HCT116 (cell line): ENCODE results near the gene NDUFA8. TPM values are rescaled to one million over a fixed set of nuclear protein-coding genes. Genes with fewer than 3 reads are reported as not detected.

Source experiments
- ATAC-seq: fragments of 200-7000 bp; cut with Tn5 transposase; 2 replicates; pipeline ENCODE4 v1.9.1; 2020; ENCODE audit warnings: mild to moderate bottlenecking, moderate library complexity
- BruUV-seq: library from RNA; stranded (reverse); fragments of 400-500 nt; replicated peaks from 2 replicates; lab custom pipeline; 2021; lab: Mats Ljungman, UMichigan
- CTCF ChIA-PET: fragments of 300-600 bp; sonication (Branson Sonifier 250); formaldehyde crosslinking; loops from one replicate; lab custom pipeline; 2021; ENCODE audit warnings: antibody characterized with exemption; lab: Charles Lee
- POLR2A ChIA-PET: fragments of 300-600, 350-600 bp; sonication (Branson Sonifier 250); formaldehyde crosslinking; loops from one replicate; lab custom pipeline; 2021; ENCODE audit warnings: antibody characterized with exemption; lab: Charles Lee
- RAD21 ChIA-PET, 2 experiments: fragments of 300-600 bp; sonication (Branson Sonifier 250); formaldehyde crosslinking; loops; one replicate each; lab custom pipeline; 2023; ENCODE audit warnings: low total read pairs in 2 of 2; ENCODE audit not compliant: uncharacterized antibody in 2 of 2, unreplicated experiment in 2 of 2, low non-redundant PET in 1 of 2; lab: Charles Lee
- DNase-seq: peaks from one replicate; pipeline ENCODE4 v3.0.0-alpha.2; 2010; ENCODE audit warnings: low read depth, low spot score
- H2AFZ ChIP-seq: fragments of 200-600 bp; shearing (Covaris generic), sonication (generic); 2 replicates; pipeline ENCODE4 v1.6.1; 2017; ENCODE audit warnings: low read depth, mixed run types, mixed read lengths, antibody characterized with exemption, low read length; ENCODE audit not compliant: poor library complexity, severe bottlenecking
- H3K27ac ChIP-seq: 2 replicates; pipeline ENCODE4 v1.5.1; 2012; ENCODE audit warnings: low read depth, low read length
- H3K27me3 ChIP-seq: fragments of 200-600 bp; sonication (generic); 2 replicates; pipeline ENCODE4 v1.6.1; 2016; ENCODE audit warnings: mixed run types, low read length, mixed read lengths; ENCODE audit not compliant: insufficient read depth
- H3K36me3 ChIP-seq, 2 experiments: fragments of 200-500 bp in 1 of 2; fragments of 200-600 bp in 1 of 2; sonication (Bioruptor generic) in 1 of 2; sonication (generic) in 1 of 2; 2 replicates each; pipeline versions ENCODE4 v1.5.1 to v1.6.1; 2014 to 2016; ENCODE audit warnings: low read length in 2 of 2, inconsistent platforms in 1 of 2, mixed read lengths in 1 of 2, mixed run types in 1 of 2; ENCODE audit not compliant: insufficient read depth in 2 of 2, control insufficient read depth in 1 of 2
- H3K4me1 ChIP-seq, 2 experiments: fragments of 200-600 bp in 1 of 2; sonication (generic) in 1 of 2; 2 replicates each; pipeline versions ENCODE4 v1.5.1 to v1.6.1; 2012 to 2017; ENCODE audit warnings: low read length in 2 of 2, inconsistent platforms in 1 of 2, mild to moderate bottlenecking in 1 of 2, mixed read lengths in 1 of 2, mixed run types in 1 of 2, moderate library complexity in 1 of 2; ENCODE audit not compliant: insufficient read depth in 2 of 2, control insufficient read depth in 1 of 2
- H3K4me2 ChIP-seq: fragments of 200-600 bp; sonication (generic); 2 replicates; pipeline ENCODE4 v1.6.1; 2017; ENCODE audit warnings: mixed run types, low read length, mixed read lengths
- H3K4me3 ChIP-seq, 2 experiments: fragments of 200-600 bp in 1 of 2; sonication (generic) in 1 of 2; replicated peaks in 1 of 2; 2 replicates each; pipeline ENCODE4 v1.5.1; 2011 to 2016; ENCODE audit warnings: low read length in 2 of 2, control low read depth in 1 of 2, low read depth in 1 of 2, mild to moderate bottlenecking in 1 of 2, mixed read lengths in 1 of 2, mixed run types in 1 of 2
- H3K79me2 ChIP-seq: fragments of 200-600 bp; sonication (generic); 2 replicates; pipeline ENCODE4 v1.6.1; 2017; ENCODE audit warnings: mild to moderate bottlenecking, mixed run types, low read length, moderate library complexity, mixed read lengths; ENCODE audit not compliant: insufficient read depth
- H3K9ac ChIP-seq: fragments of 200-600 bp; sonication (generic); 2 replicates; pipeline ENCODE4 v1.6.1; 2016; ENCODE audit warnings: low read length, mixed read lengths
- H3K9me2 ChIP-seq: fragments of 200-600 bp; sonication (generic), shearing (Covaris generic); 2 replicates; pipeline ENCODE4 v1.6.1; 2017; ENCODE audit warnings: mixed run types, mild to moderate bottlenecking, moderate library complexity; ENCODE audit not compliant: insufficient read depth
- H3K9me3 ChIP-seq, 2 experiments: fragments of 200-500 bp in 1 of 2; fragments of 200-600 bp in 1 of 2; sonication (Bioruptor generic) in 1 of 2; sonication (generic) in 1 of 2; 2 replicates each; pipeline ENCODE4 v1.6.1; 2014 to 2017; ENCODE audit warnings: low read length in 2 of 2, mixed read lengths in 2 of 2, inconsistent platforms in 1 of 2, low read depth in 1 of 2, mild to moderate bottlenecking in 1 of 2, mixed run types in 1 of 2, moderate library complexity in 1 of 2; ENCODE audit not compliant: control insufficient read depth in 1 of 2, insufficient read depth in 1 of 2
- H4K20me1 ChIP-seq: fragments of 200-600 bp; sonication (generic), shearing (Covaris generic); 2 replicates; pipeline ENCODE4 v1.6.1; 2017; ENCODE audit warnings: mixed run types, mild to moderate bottlenecking, moderate library complexity; ENCODE audit not compliant: insufficient read depth
- CEBPB ChIP-seq: IDR thresholded peaks from 2 replicates; pipeline ENCODE4 v1.6.1; 2012; ENCODE audit warnings: low read depth
- ELF1 ChIP-seq: IDR thresholded peaks from 2 replicates; pipeline ENCODE4 v1.6.1; 2012; ENCODE audit warnings: low read depth, borderline replicate concordance
- EZH2phosphoT487 ChIP-seq: fragments of 200-600 bp; IDR thresholded peaks from 2 replicates; pipeline ENCODE4 v1.6.1; 2018; ENCODE audit warnings: antibody characterized with exemption, borderline replicate concordance
- FOSL1 ChIP-seq: IDR thresholded peaks from 2 replicates; pipeline ENCODE4 v1.6.1; 2012; ENCODE audit warnings: low read depth
- MAX ChIP-seq: IDR thresholded peaks from 2 replicates; pipeline ENCODE4 v1.6.1; 2012
- POLR2A ChIP-seq: IDR thresholded peaks from 2 replicates; pipeline ENCODE4 v1.7.0; 2011; ENCODE audit warnings: borderline replicate concordance; ENCODE audit not compliant: insufficient read depth, insufficient read length; ENCODE audit errors: extremely low read depth
- RAD21 ChIP-seq: IDR thresholded peaks from 2 replicates; pipeline ENCODE4 v1.6.1; 2012; ENCODE audit warnings: low read depth, mild to moderate bottlenecking
- REST ChIP-seq: IDR thresholded peaks from 2 replicates; pipeline ENCODE4 v1.6.1; 2012; ENCODE audit warnings: low read depth
- SIN3A ChIP-seq: IDR thresholded peaks from 2 replicates; pipeline ENCODE4 v1.6.1; 2012; ENCODE audit warnings: low read depth
- SP1 ChIP-seq: IDR thresholded peaks from 2 replicates; pipeline ENCODE4 v1.6.1; 2012; ENCODE audit warnings: low read depth
- SRF ChIP-seq: IDR thresholded peaks from 2 replicates; pipeline ENCODE4 v1.6.1; 2012; ENCODE audit warnings: low read depth
- TCF7L2 ChIP-seq: IDR thresholded peaks from 2 replicates; pipeline ENCODE4 v1.7.0; 2011; ENCODE audit warnings: borderline replicate concordance, inconsistent platforms; ENCODE audit not compliant: insufficient read depth, insufficient read length; ENCODE audit errors: extremely low read depth
- YY1 ChIP-seq: IDR thresholded peaks from 2 replicates; pipeline ENCODE4 v1.6.1; 2011; ENCODE audit warnings: low read length, low read depth, moderate library complexity, mild to moderate bottlenecking; ENCODE audit not compliant: insufficient replicate concordance; ENCODE audit errors: extremely low read depth
- ZFX ChIP-seq: fragments of 450-650 bp; IDR thresholded peaks from 2 replicates; pipeline ENCODE4 v1.6.1; 2017
- ZNF274 ChIP-seq: fragments of 200-500 bp; sonication (Bioruptor generic); IDR thresholded peaks from 2 replicates; pipeline ENCODE4 v1.6.1; 2014; ENCODE audit warnings: mild to moderate bottlenecking, low read depth, low read length, inconsistent platforms
- intact Hi-C: fragments of 100-400 bp; cut with micrococcal nuclease; formaldehyde crosslinking; loops from 2 replicates; pipeline ENCODE4 v1.10.0; 2022
- total RNA-seq: library from RNA; stranded (reverse); gene quantifications from one replicate; pipeline ENCODE4 v1.2.1, GENCODE V29; 2021; ENCODE audit not compliant: unreplicated experiment
- TF ChIP-seq, protein P1 (sequence below), 3 experiments: fragments of 200-600 bp in 1 of 3; sonication (generic) in 1 of 3; IDR thresholded peaks in 2 of 3; conservative IDR thresholded peaks in 1 of 3; 2 replicates each; pipeline ENCODE4 v1.5.1; 2012 to 2017; ENCODE audit warnings: low read depth in 2 of 3, low read length in 2 of 3, antibody characterized with exemption in 1 of 3, borderline replicate concordance in 1 of 3, control low read depth in 1 of 3, mild to moderate bottlenecking in 1 of 3, mixed read lengths in 1 of 3, mixed run types in 1 of 3, moderate library complexity in 1 of 3; ENCODE audit not compliant: insufficient read depth in 1 of 3
- TF ChIP-seq, protein P2 (sequence below): IDR thresholded peaks from 2 replicates; pipeline ENCODE4 v1.6.1; 2012

NDUFA8 gene
- total RNA-seq, 1 experiment from 2014 or later = 84.5 TPM

DNA sequence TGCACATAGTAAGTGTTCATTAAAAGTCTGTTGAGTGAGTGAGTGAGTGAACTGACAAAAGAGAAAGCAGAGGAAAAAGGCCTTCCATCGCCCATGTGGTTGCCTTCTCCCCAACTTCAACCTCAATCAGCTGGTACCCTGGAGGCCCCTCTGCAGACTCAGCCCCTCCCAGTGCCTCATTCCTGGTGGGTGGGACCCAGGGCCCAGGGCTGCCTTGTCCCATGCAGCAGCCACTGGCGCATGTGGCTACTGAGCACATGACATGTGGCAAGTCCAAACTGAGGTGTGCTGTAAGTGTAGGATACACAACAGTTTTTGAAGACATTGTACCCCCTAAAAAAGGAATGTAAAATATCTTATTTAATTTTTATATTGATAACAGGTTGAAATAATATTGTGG is 29.6 kb downstream of the NDUFA8 start:
- Histone ChIP-seq H3K79me2 (no peaks in the 10 kb centered on the region), H3K9me2 (no peaks in the 10 kb centered on the region), H2AFZ (no peak overlapping the region), H3K27ac (no peak overlapping the region), H4K20me1 (no peaks in the 10 kb centered on the region), H3K4me1 (peaks cover 0 to 8% of the 10 kb centered on the region in 2 experiments; a peak in 1 of 4 replicates), H3K4me3 (no peak overlapping the region), H3K9ac (no peak overlapping the region), H3K4me2 (no peak overlapping the region), H3K9me3 (no peaks in the 10 kb centered on the region), H3K27me3 (no peaks in the 10 kb centered on the region), H3K36me3 (no peaks in the 10 kb centered on the region)
- CTCF ChIA-PET = interaction anchor here (9.5 kb wide), 1 partner anchor 221 kb away, joined by 229 read pairs; no protein-coding TSS in a partner anchor
- intact Hi-C loops = loop anchor here (10.0 kb wide), 1 partner anchor 1225 kb away; the partner anchor contains the start of gene CRB2
- RAD21 ChIA-PET = interaction anchor here in 1 of 2 experiments (1.0 kb wide), 1 partner anchor 221 kb away, joined by 3 read pairs; no protein-coding TSS in a partner anchor
- DNase-seq = no peak
- BruUV-seq = no TSS peak
- POLR2A ChIA-PET = no interaction called here
- no peak for ATAC-seq
- no peak for TF ChIP-seq ZFX
- TF ChIP-seq EZH2phosphoT487 = no peak
- TF ChIP-seq ELF1 = no peak
- TF ChIP-seq, protein P1, sequence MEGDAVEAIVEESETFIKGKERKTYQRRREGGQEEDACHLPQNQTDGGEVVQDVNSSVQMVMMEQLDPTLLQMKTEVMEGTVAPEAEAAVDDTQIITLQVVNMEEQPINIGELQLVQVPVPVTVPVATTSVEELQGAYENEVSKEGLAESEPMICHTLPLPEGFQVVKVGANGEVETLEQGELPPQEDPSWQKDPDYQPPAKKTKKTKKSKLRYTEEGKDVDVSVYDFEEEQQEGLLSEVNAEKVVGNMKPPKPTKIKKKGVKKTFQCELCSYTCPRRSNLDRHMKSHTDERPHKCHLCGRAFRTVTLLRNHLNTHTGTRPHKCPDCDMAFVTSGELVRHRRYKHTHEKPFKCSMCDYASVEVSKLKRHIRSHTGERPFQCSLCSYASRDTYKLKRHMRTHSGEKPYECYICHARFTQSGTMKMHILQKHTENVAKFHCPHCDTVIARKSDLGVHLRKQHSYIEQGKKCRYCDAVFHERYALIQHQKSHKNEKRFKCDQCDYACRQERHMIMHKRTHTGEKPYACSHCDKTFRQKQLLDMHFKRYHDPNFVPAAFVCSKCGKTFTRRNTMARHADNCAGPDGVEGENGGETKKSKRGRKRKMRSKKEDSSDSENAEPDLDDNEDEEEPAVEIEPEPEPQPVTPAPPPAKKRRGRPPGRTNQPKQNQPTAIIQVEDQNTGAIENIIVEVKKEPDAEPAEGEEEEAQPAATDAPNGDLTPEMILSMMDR (IDR thresholded peaks at IDR 0.05 in 2 of 3, conservative IDR thresholded peaks at IDR 0.05 in 1 of 3; ENCODE audit: borderline replicate concordance in 1 of 3, insufficient read depth in 1 of 3, low read depth in 2 of 3, low read length in 2 of 3) = no peak
- TF ChIP-seq REST = no peak
- TF ChIP-seq CEBPB = no peak
- no peak for TF ChIP-seq SIN3A
- no peak for TF ChIP-seq SP1
- no peak for TF ChIP-seq FOSL1
- no peak for TF ChIP-seq ZNF274
- TF ChIP-seq RAD21 = no peak
- TF ChIP-seq MAX = no peak
- TF ChIP-seq POLR2A = no peak
- no peak for TF ChIP-seq SRF
- TF ChIP-seq, protein P2, sequence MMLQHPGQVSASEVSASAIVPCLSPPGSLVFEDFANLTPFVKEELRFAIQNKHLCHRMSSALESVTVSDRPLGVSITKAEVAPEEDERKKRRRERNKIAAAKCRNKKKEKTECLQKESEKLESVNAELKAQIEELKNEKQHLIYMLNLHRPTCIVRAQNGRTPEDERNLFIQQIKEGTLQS = no peak
- no peak for TF ChIP-seq TCF7L2
- no peak for TF ChIP-seq YY1
